HG03159 (cell line): ENCODE measurements around the gene AAR2.

Source experiments
- ATAC-seq: cut with Tn5 transposase; IDR thresholded peaks from one replicate; pipeline ENCODE4 v1.9.1; 2021; ENCODE audit warnings: mild to moderate bottlenecking, moderate library complexity; ENCODE audit not compliant: unreplicated experiment

The AAR2 gene

GRCh38 chr20:36217226-36217625, 19.1 kb upstream of the AAR2 start:
- no peak for ATAC-seq

- no peak for ATAC-seq
Observed at GRCh38 chr20:36218380-36219064, 17.8 kb upstream of the AAR2 start.

DNA sequence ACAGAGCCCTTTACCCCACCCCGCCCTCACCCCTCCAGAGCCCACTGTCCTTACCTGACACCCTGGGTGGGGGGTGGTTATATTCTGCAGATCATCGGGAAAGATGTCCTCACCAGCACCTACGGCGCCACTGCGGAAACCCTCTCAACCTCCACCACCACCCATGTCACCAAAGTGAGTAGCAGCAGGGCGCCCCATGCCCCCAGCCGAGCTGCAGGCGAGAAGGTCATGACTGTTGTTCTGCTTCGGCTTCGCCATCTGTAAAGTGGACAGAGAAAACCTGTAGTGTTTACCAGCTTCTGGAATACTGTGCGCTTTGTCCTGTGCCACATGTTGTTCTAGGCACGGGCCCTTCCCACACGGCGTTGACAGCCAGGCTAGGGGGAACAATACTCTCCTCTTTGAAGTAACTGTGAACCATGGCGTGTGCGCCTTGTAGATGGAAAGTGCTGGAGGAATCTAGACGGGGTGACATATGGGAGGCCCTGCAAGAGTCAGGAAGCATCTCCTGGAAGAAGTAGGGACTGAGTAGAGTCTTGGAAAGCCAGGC, 16.5 kb upstream of the AAR2 start:
- ATAC-seq: no peak

GRCh38 chr20:36225666-36226065, 10.6 kb upstream of the AAR2 start:
- no peak for ATAC-seq

DNA sequence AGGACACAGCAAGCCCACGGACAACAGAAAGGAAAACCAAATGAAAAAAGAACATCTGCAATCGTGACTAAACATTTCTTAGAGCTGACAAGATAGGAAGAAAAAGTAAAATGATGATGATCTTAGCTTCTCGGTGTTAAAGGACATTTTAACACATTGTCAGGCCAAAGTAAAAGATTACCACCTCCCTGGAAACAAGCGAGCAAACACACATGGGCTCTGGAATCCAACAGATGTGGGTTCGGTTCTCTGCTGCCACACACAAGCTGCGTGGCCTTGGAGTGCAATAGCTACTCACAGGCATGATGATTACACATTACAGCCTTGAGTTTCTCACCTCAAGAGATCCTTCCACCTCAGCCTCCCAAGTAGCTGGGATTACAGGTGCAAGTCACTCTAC, 7.5 kb upstream of the AAR2 start:
- ATAC-seq: no peak

- no peak for ATAC-seq
Observed at GRCh38 chr20:36230019-36230418, 6.3 kb upstream of the AAR2 start.

DNA sequence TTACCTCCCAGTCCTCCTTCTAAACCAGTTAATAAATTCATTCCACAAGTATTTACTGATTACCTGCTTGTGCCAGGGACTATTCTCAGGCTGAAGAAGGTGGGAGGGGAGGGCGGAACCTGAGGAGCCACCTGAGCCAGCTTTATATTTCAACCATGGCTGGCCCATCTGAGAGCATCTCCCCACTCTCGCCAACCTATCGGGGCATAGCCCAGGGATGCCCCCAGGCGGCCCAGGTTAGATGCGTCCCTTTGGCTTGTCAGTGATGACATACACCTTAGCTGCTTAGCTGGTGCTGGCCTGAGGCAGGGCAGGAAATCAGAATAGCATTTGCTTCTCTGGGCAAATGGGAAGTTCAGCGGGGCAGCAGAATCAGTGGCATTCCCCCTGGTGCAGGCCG, 4.9 kb upstream of the AAR2 start:
- no peak for ATAC-seq

DNA sequence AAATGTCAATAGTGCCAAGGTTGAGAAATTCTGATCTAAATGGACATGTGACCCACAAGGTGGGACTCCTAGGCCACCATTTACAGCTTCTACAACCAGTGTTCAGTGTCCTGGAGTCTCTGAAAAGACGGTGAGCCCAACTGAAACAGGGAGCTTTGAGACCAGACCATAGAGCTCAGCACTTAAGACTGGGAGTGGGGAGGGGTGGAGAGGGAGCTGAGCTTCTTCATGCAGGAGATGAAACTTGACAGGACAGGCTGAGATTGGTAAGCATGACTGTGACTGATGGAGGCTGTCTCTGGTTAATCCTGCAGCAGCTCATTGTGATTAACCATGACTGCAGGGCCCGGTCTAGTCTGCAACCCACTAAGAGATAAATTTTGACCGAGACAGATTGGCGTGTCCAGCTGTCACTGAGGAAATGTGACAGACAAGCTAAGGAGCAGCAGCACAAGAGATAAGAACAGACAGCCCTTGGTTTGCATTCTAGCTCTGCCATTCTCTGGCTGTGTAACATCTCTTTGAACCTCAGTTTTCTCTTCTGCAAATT, 1.4 kb upstream of the AAR2 start:
- ATAC-seq: no peak

DNA sequence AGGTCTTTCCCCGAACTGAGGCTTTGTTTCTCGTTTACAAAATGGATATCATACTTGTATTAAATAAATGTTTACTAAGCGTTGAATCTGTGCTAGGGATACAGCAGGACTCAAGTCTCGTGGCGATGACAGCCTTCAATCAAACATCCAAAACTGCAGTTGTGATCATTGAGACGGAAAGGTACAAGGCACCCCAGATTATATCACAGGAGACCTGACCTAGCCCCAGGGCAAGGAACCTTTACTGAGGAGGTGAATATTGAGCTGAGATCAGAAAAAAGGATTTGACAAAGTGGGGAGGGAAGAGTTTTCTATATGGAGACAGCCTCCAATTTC, 476 bp downstream of the AAR2 start:
- no peak for ATAC-seq

DNA sequence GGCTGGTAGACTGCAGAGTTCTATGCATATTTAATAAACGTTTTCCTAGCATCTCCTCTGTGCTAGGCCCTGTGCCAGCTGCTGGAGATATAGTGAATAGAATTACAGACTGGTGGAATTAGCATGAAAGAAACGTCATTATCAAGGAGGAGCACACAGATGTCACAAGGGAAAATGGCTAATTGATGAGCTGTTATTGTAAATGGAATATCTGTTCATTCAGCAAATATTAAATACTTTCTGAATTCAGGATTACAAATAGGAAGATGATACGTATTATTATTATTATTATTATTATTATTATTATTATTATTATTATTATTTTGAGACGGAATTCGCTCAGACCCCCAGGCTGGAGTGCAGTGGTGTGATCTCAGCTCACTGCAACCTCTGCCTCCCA, 1.2 kb downstream of the AAR2 start:
- no peak for ATAC-seq

DNA sequence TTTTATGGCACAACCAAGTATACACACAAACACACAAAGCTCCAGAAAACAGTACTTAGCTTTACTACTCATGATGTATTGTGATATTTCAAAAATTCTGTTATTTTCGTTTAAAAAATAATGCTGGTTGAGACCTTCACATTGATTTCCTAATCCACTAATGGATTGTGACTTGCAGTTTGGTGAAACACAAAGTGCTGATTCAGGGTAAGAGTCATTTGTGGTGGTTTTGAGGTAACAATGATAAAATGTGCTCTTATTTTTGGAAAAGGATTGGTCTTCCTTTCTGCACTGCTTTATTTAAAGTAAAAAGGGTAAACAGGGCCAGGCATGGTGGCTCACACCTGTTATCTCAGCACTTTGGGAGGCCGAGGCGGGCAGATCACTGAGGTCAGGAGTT, 1.9 kb downstream of the AAR2 start:
- ATAC-seq: no peak

GRCh38 chr20:36238760-36239159, 2.5 kb downstream of the AAR2 start:
- ATAC-seq: no peak

DNA sequence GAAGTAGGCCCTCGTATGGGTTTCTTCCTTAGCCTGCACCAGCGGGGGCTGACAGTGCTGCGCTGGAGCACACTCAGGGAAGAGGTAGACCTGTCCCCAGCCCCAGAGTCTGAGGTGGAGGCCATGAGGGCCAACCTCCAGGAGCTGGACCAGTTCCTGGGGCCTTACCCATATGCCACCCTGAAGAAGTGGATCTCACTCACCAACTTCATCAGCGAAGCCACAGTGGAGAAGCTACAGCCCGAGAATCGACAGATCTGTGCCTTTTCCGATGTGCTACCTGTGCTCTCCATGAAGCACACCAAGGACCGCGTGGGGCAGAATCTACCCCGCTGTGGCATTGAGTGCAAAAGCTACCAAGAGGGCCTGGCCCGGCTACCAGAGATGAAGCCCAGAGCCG, 3.8 kb downstream of the AAR2 start:
- no peak for ATAC-seq

- no peak for ATAC-seq
Observed at GRCh38 chr20:36241678-36242077, 5.4 kb downstream of the AAR2 start.

- ATAC-seq: no peak
Observed at GRCh38 chr20:36243726-36244125, 7.4 kb downstream of the AAR2 start.

DNA sequence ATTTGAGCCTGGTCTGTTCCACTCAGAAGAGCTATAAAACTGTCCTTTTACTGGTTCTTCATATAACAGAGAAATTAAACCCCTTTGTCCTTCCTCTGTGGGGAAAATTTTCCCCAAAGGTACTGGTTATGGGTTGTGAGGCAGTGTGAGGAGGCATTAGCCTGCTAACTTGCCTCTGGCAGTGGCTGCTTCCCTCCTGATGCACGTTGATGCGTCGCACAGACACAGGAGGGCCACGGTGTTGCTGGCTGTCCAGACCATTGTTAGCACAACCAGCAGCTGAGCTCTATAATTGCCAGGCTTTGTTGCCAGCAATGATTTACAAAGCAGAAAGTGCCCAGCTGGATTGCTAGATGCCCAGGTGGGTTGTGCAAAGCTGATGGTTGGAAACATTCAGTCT, 10.1 kb downstream of the AAR2 start:
- ATAC-seq: no peak

- no peak for ATAC-seq
Observed at GRCh38 chr20:36248836-36249235, 12.6 kb downstream of the AAR2 start.

GRCh38 chr20:36249450-36249849, 13.2 kb downstream of the AAR2 start:
- no peak for ATAC-seq

DNA sequence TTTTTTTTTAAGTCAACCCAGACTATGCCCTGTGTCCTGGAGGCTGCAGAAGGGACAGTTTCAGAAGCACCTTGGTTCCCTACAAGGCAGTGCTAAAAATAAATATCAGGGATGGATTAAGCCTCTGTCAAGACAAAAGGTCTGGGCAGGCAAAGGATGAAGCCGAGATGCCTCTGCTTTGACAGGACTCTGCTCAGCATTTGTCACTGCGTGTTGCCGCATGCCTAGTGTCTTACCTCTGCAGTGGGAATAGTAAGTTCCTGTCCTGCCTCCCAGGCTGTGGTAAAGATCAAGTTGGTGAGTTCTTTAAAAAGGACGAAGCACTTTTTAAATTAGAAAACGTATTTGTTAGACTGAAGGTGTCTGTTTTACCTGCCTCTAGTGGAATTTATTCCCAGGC, 15.1 kb downstream of the AAR2 start:
- ATAC-seq: no peak

DNA sequence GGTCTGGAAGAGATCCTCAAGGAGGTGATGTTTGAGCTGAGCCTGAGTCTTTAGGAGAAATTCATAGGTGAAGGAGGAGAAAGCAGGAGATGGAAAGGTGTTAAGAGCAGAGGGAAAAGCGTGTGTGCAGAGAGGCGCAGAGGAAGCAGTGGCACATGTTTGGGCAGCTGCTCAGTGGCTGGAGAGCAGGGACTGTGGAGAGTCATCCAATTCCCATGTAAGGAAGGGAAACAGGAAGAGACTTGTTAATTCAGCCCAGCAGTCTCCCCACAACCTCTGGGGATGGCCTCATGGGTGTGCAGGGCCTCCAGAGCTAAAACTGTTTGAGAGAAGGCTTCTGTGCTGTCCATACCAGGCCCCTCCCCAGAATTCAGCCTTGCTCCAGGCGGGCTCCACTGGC, 16.2 kb downstream of the AAR2 start:
- no peak for ATAC-seq

GRCh38 chr20:36253036-36253435, 16.8 kb downstream of the AAR2 start:
- ATAC-seq: no peak

DNA sequence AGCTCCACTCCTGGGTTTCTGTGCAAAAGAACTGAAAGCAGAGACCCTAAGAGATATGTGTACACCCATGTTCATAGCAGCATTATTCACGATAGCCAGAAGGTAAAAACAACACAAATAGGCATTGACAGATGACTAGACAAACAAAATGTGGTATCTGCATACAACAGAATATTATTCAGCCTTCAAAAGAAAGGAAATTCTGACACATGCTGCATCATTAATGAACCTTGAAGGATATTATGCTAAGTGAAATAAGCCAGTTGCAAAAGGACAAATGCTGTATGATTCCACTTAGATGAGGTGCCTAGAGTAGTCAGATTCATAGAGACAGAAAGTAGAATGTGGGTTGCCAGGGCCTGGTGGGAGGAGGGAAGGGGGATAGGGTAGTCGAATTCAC, 17.8 kb downstream of the AAR2 start:
- no peak for ATAC-seq

GRCh38 chr20:36255445-36255844, 19.2 kb downstream of the AAR2 start:
- ATAC-seq: no peak
